ENCODE data around the gene HPS1.

HPS1 gene

DNA sequence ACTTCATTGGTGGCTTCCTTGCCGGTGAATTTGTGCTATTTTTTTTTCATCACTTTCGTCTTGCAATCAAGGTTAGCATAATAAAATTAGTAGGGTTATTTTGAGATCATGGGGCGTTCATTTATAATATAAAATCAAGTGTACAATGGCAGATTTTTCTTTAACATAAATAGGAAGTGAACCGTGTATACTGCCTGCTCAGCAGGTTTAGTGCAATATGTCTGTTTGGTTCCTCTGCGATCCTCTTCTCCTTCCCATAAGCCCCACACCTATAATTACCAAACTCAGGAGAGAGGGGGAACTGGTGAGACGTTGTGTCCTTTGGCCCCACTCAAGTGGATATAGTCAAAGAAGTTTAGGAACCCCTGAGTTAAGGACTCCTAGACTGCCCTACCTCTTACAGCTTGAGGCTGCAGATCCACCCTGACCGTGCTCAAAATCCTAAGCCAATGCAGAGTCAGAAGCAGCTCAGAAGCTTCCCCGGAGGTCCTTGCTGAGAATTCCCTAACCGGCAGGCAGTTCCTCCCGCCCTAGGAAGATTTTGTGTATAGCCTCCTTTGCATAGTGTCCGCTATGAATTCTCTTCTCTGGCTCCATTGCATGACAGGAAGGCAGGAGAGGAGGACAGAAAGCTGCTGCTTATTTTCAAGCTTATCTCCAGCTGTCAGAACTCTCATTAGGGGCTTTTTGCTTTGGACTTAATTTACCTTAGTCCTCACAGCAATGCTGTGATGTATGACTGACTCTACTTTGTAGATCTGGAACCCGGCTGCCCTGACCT lies 73.3 kb downstream of the HPS1 start:
- no peak overlapping the region for H3K27ac ChIP-seq (ENCODE audit: extremely low read depth, low read depth, low read length)
- no peaks in the 10 kb centered on the region for H3K36me3 ChIP-seq (ENCODE audit: control insufficient read depth in 2 of 2, insufficient read depth in 1 of 2, low read length in 2 of 2)
- H3K4me1 ChIP-seq (ENCODE audit: control insufficient read depth, insufficient read depth, low read length), result no peaks in the 10 kb centered on the region
- H3K9me3 ChIP-seq (ENCODE audit: control insufficient read depth, insufficient read depth, low read depth, low read length), result no peaks in the 10 kb centered on the region
- POLR2A ChIA-PET, result interaction anchor here (1.0 kb wide), 1 partner anchor 49 kb away, joined by 6 read pairs; no protein-coding TSS in a partner anchor
- CTCF ChIA-PET, result interaction anchor here (1.1 kb wide), 2 partner anchors 9 to 36 kb away, joined by 3 read pairs; no protein-coding TSS in a partner anchor
- H3K4me3 ChIP-seq (ENCODE audit: low read depth, low read length), result no peak overlapping the region
- TF ChIP-seq, protein P1, sequence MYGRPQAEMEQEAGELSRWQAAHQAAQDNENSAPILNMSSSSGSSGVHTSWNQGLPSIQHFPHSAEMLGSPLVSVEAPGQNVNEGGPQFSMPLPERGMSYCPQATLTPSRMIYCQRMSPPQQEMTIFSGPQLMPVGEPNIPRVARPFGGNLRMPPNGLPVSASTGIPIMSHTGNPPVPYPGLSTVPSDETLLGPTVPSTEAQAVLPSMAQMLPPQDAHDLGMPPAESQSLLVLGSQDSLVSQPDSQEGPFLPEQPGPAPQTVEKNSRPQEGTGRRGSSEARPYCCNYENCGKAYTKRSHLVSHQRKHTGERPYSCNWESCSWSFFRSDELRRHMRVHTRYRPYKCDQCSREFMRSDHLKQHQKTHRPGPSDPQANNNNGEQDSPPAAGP (tag by site-specific recombination; IDR thresholded peaks at IDR 0.05), result no peak
- no peak for TF ChIP-seq ZNF521 (tag by site-specific recombination; IDR thresholded peaks at IDR 0.05)

DNA sequence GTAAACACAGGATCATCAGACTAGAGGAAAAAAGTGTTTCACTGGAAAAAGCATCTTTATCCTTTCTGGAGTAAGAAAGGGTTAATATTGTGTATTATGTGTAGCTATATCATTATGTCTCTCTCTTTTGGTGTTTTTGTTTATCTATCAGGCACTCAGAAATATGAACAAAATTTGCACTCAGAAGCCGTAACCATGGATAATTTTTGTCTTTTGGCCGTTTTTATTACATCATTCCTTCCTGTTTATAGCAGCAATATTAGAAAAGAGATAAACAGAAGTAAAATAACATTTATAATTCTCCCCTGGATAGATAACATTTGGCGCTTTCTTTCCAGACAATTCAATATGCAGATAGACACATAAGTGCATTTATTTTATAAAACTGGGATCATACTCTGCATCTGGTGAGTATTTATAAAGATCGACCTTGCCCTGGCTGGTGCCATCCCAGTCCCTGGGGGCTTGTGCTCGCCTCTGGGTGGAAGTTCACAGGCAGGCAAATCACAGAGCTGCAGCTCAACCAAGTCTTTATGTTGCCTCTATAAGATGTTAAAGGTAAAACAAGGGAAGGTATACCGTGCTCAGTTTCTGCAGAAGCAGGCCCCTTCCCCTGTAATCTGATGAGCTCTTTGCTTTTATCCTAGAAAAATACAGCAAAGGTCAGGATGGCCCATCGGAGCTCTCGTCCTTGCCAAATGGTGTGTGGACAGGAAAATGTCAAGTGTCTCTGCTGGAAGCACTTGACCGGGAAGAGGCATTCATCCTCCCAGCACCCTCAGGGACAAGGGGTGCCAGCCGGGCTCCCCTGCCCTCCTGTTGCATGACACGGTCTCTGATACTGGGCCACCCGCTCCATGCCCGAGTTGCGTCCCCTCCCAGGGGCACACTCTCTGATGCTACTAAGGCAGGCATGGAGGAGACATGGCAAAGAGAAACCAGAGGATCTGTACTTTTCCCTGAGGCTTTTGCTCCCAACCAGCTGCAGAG lies 75.6 kb downstream of the HPS1 start:
- H3K27ac ChIP-seq (ENCODE audit: extremely low read depth, low read depth, low read length), result no peak overlapping the region
- ChIA-PET CTCF (no interaction called here), POLR2A (no interaction called here)
- H3K4me3 ChIP-seq (ENCODE audit: low read depth, low read length), result no peak overlapping the region
- H3K36me3 ChIP-seq (ENCODE audit: control insufficient read depth in 2 of 2, insufficient read depth in 1 of 2, low read length in 2 of 2), result no peaks in the 10 kb centered on the region
- no peaks in the 10 kb centered on the region for H3K4me1 ChIP-seq (ENCODE audit: control insufficient read depth, insufficient read depth, low read length)
- TF ChIP-seq ZFHX2 (tag by site-specific recombination; conservative IDR thresholded peaks at IDR 0.05) (no peak), MZF1 (tag by site-specific recombination; IDR thresholded peaks at IDR 0.05; ENCODE audit: borderline replicate concordance) (no peak), OSR2 (tag by site-specific recombination; IDR thresholded peaks at IDR 0.05) (no peak), ZNF48 (tag by site-specific recombination; IDR thresholded peaks at IDR 0.05) (no peak)
- H3K9me3 ChIP-seq (ENCODE audit: control insufficient read depth, insufficient read depth, low read depth, low read length), result no peaks in the 10 kb centered on the region

DNA sequence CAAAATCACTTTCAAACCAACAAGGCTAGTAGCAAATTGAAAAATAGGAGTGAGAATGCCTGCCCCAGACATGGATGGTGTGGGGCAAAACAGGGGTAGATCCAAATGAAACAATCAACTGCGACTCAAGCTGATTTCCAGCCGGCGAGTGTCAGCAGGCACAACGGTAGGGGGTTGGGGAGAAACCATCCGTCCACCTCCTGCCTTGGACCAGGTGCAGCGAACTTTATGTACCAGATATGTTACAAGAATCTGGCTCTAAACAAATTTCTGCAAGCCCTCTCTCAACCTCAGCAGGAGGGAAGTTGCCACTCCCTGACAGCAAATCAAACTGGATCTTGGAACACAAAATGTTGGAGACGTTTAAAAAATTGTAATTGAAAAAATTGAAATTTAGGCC lies 76.9 kb downstream of the HPS1 start:
- H3K36me3 ChIP-seq (ENCODE audit: control insufficient read depth in 2 of 2, insufficient read depth in 1 of 2, low read length in 2 of 2), result no peaks in the 10 kb centered on the region
- no peak for TF ChIP-seq KLF10 (tag by site-specific recombination; IDR thresholded peaks at IDR 0.05)
- TF ChIP-seq FEZF1 (tag by site-specific recombination; IDR thresholded peaks at IDR 0.05), result no peak
- TF ChIP-seq ZNF423 (tag by site-specific recombination; IDR thresholded peaks at IDR 0.05), result no peak
- no peak for TF ChIP-seq ZBTB8A (tag by site-specific recombination; IDR thresholded peaks at IDR 0.05)
- no peak for TF ChIP-seq ZNF121 (tag by site-specific recombination; IDR thresholded peaks at IDR 0.05)
- TF ChIP-seq, protein P2, sequence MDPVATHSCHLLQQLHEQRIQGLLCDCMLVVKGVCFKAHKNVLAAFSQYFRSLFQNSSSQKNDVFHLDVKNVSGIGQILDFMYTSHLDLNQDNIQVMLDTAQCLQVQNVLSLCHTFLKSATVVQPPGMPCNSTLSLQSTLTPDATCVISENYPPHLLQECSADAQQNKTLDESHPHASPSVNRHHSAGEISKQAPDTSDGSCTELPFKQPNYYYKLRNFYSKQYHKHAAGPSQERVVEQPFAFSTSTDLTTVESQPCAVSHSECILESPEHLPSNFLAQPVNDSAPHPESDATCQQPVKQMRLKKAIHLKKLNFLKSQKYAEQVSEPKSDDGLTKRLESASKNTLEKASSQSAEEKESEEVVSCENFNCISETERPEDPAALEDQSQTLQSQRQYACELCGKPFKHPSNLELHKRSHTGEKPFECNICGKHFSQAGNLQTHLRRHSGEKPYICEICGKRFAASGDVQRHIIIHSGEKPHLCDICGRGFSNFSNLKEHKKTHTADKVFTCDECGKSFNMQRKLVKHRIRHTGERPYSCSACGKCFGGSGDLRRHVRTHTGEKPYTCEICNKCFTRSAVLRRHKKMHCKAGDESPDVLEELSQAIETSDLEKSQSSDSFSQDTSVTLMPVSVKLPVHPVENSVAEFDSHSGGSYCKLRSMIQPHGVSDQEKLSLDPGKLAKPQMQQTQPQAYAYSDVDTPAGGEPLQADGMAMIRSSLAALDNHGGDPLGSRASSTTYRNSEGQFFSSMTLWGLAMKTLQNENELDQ (tag by site-specific recombination; IDR thresholded peaks at IDR 0.05; ENCODE audit: low read depth), result no peak
- no peak for TF ChIP-seq ZNF223 (tag by site-specific recombination; IDR thresholded peaks at IDR 0.05)
- TF ChIP-seq OSR2 (tag by site-specific recombination; IDR thresholded peaks at IDR 0.05), result no peak
- TF ChIP-seq ZNF660 (tag by site-specific recombination; IDR thresholded peaks at IDR 0.05), result no peak
- TF ChIP-seq ZNF169 (tag by site-specific recombination; IDR thresholded peaks at IDR 0.05), result no peak
- TF ChIP-seq, protein P3, sequence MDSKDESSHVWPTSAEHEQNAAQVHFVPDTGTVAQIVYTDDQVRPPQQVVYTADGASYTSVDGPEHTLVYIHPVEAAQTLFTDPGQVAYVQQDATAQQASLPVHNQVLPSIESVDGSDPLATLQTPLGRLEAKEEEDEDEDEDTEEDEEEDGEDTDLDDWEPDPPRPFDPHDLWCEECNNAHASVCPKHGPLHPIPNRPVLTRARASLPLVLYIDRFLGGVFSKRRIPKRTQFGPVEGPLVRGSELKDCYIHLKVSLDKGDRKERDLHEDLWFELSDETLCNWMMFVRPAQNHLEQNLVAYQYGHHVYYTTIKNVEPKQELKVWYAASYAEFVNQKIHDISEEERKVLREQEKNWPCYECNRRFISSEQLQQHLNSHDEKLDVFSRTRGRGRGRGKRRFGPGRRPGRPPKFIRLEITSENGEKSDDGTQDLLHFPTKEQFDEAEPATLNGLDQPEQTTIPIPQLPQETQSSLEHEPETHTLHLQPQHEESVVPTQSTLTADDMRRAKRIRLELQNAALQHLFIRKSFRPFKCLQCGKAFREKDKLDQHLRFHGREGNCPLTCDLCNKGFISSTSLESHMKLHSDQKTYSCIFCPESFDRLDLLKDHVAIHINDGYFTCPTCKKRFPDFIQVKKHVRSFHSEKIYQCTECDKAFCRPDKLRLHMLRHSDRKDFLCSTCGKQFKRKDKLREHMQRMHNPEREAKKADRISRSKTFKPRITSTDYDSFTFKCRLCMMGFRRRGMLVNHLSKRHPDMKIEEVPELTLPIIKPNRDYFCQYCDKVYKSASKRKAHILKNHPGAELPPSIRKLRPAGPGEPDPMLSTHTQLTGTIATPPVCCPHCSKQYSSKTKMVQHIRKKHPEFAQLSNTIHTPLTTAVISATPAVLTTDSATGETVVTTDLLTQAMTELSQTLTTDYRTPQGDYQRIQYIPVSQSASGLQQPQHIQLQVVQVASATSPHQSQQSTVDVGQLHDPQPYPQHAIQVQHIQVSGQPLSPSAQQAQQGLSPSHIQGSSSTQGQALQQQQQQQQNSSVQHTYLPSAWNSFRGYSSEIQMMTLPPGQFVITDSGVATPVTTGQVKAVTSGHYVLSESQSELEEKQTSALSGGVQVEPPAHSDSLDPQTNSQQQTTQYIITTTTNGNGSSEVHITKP (tag by site-specific recombination; IDR thresholded peaks at IDR 0.05), result no peak
- no peak for TF ChIP-seq ZSCAN30 (tag by site-specific recombination; IDR thresholded peaks at IDR 0.05)
- TF ChIP-seq, protein P4, sequence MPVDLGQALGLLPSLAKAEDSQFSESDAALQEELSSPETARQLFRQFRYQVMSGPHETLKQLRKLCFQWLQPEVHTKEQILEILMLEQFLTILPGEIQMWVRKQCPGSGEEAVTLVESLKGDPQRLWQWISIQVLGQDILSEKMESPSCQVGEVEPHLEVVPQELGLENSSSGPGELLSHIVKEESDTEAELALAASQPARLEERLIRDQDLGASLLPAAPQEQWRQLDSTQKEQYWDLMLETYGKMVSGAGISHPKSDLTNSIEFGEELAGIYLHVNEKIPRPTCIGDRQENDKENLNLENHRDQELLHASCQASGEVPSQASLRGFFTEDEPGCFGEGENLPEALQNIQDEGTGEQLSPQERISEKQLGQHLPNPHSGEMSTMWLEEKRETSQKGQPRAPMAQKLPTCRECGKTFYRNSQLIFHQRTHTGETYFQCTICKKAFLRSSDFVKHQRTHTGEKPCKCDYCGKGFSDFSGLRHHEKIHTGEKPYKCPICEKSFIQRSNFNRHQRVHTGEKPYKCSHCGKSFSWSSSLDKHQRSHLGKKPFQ (tag by site-specific recombination; IDR thresholded peaks at IDR 0.05), result no peak
- H3K4me3 ChIP-seq (ENCODE audit: low read depth, low read length), result no peak overlapping the region
- no peaks in the 10 kb centered on the region for H3K9me3 ChIP-seq (ENCODE audit: control insufficient read depth, insufficient read depth, low read depth, low read length)
- CTCF ChIA-PET, result no interaction called here
- no peaks in the 10 kb centered on the region for H3K4me1 ChIP-seq (ENCODE audit: control insufficient read depth, insufficient read depth, low read length)
- POLR2A ChIA-PET, result no interaction called here
- no peak overlapping the region for H3K27ac ChIP-seq (ENCODE audit: extremely low read depth, low read depth, low read length)

Data from HEK293 (cell line).